ENCODE results near the gene KLRK1. TPM values are rescaled to one million over a fixed set of nuclear protein-coding genes. Genes with fewer than 3 reads are reported as not detected.
"Not testable (repeated sequence)": the region's sequence is repeated elsewhere in the genome, so short reads cannot be mapped to it uniquely, and the experiment has no call there.

Gene KLRK1
- 1 to 10 TPM; 1.6 to 2.9 TPM for total RNA-seq
- 1 to 10 TPM; 4.0 to 5.7 TPM for polyA plus RNA-seq
- long read RNA-seq, donor 1: 0 reads
- long read RNA-seq, donor 2: 0 reads
- long read RNA-seq, donor 3: 0 reads
- long read RNA-seq, donor 4: 0 reads
- long read RNA-seq, donor 5: 0 reads

- Histone ChIP-seq H3K9ac (ENCODE audit: insufficient read depth in 1 of 2, low read length in 2 of 2) (no peak within 1 kb of the TSS), H3K4me1 (ENCODE audit: control insufficient read depth in 5 of 5, insufficient read depth in 5 of 5, low read length in 5 of 5) (peaks cover 0 to 2% (median 0%) of the 10 kb centered on the region in 5 donors), H3K36me3 (ENCODE audit: control insufficient read depth in 4 of 4, insufficient read depth in 4 of 4, low read length in 4 of 4) (no peaks in the 10 kb centered on the region), H3K27me3 (ENCODE audit: control insufficient read depth in 3 of 3, insufficient read depth in 3 of 3, low read length in 2 of 3) (no peaks in the 10 kb centered on the region), H3K9me3 (ENCODE audit: control insufficient read depth in 4 of 4, insufficient read depth in 3 of 4, low read length in 3 of 4) (no peaks in the 10 kb centered on the region), H3K4me3 (no peak within 1 kb of the TSS), H3K27ac (ENCODE audit: low read depth in 1 of 2, low read length in 1 of 2) (no peak within 1 kb of the TSS)
- ATAC-seq (ENCODE audit: insufficient read depth, low FRiP score) (no peak), DNase-seq (no peak)
- 54 to 75% methylated on average over 1 of the region's 1 CpG for WGBS, 2 donors
- no peak for TF ChIP-seq CTCF (IDR thresholded peaks at IDR 0.05; ENCODE audit: control extremely low read depth, extremely low read depth)
These were observed at the start of gene KLRK1 for GRCh38 chr12:10389904-10390303. KLRK1 (minus strand) TSS chr12:10390041; CDS start chr12:10388810, 1,231 bp downstream.

- not testable (repeated sequence) for ATAC-seq (ENCODE audit: insufficient read depth, low FRiP score); H3K4me3 ChIP-seq; H3K36me3 ChIP-seq (ENCODE audit: control insufficient read depth in 4 of 4, insufficient read depth in 4 of 4, low read length in 4 of 4); H3K4me1 ChIP-seq (ENCODE audit: control insufficient read depth in 5 of 5, insufficient read depth in 5 of 5, low read length in 5 of 5); H3K27ac ChIP-seq (ENCODE audit: low read depth in 1 of 2, low read length in 1 of 2); H3K9me3 ChIP-seq (ENCODE audit: control insufficient read depth in 4 of 4, insufficient read depth in 3 of 4, low read length in 3 of 4); H3K27me3 ChIP-seq (ENCODE audit: control insufficient read depth in 3 of 3, insufficient read depth in 3 of 3, low read length in 2 of 3); DNase-seq; H3K9ac ChIP-seq (ENCODE audit: insufficient read depth in 1 of 2, low read length in 2 of 2)
- 37 to 71% methylated on average over 1 to 2 of the region's 2 CpGs for WGBS, 2 donors
These were observed 47.8 kb upstream of the KLRK1 start for GRCh38 chr12:10437601-10438000.

- not testable (repeated sequence) for H3K27ac ChIP-seq (ENCODE audit: low read depth in 1 of 2, low read length in 1 of 2); ATAC-seq (ENCODE audit: insufficient read depth, low FRiP score); H3K4me3 ChIP-seq; H3K36me3 ChIP-seq (ENCODE audit: control insufficient read depth in 4 of 4, insufficient read depth in 4 of 4, low read length in 4 of 4); H3K9me3 ChIP-seq (ENCODE audit: control insufficient read depth in 4 of 4, insufficient read depth in 3 of 4, low read length in 3 of 4); H3K27me3 ChIP-seq (ENCODE audit: control insufficient read depth in 3 of 3, insufficient read depth in 3 of 3, low read length in 2 of 3); H3K9ac ChIP-seq (ENCODE audit: insufficient read depth in 1 of 2, low read length in 2 of 2); H3K4me1 ChIP-seq (ENCODE audit: control insufficient read depth in 5 of 5, insufficient read depth in 5 of 5, low read length in 5 of 5); DNase-seq
- 37 to 39% methylated on average over 3 of the region's 3 CpGs for WGBS, 2 donors
These were observed 46.0 kb upstream of the KLRK1 start, which contains the start of gene KLRC2 for GRCh38 chr12:10435816-10436215. KLRC2 (minus strand) TSS chr12:10436010; CDS start chr12:10435986, 24 bp downstream.

- H3K4me1 ChIP-seq (ENCODE audit: control insufficient read depth in 5 of 5, insufficient read depth in 5 of 5, low read length in 5 of 5); H3K36me3 ChIP-seq (ENCODE audit: control insufficient read depth in 4 of 4, insufficient read depth in 4 of 4, low read length in 4 of 4); H3K4me3 ChIP-seq; H3K27me3 ChIP-seq (ENCODE audit: control insufficient read depth in 3 of 3, insufficient read depth in 3 of 3, low read length in 2 of 3); DNase-seq; H3K27ac ChIP-seq (ENCODE audit: low read depth in 1 of 2, low read length in 1 of 2); ATAC-seq (ENCODE audit: insufficient read depth, low FRiP score); H3K9ac ChIP-seq (ENCODE audit: insufficient read depth in 1 of 2, low read length in 2 of 2); H3K9me3 ChIP-seq (ENCODE audit: control insufficient read depth in 4 of 4, insufficient read depth in 3 of 4, low read length in 3 of 4): not testable (repeated sequence)
- 79% methylated on average over 4 of the region's 4 CpGs for WGBS, 2 donors
These were observed 40.8 kb upstream of the KLRK1 start for GRCh38 chr12:10430623-10431022.

GRCh38 chr12:10425938-10426337 is 36.1 kb upstream of the KLRK1 start:
- DNase-seq; ATAC-seq (ENCODE audit: insufficient read depth, low FRiP score); H3K9me3 ChIP-seq (ENCODE audit: control insufficient read depth in 4 of 4, insufficient read depth in 3 of 4, low read length in 3 of 4); H3K4me1 ChIP-seq (ENCODE audit: control insufficient read depth in 5 of 5, insufficient read depth in 5 of 5, low read length in 5 of 5); H3K9ac ChIP-seq (ENCODE audit: insufficient read depth in 1 of 2, low read length in 2 of 2); H3K27ac ChIP-seq (ENCODE audit: low read depth in 1 of 2, low read length in 1 of 2); H3K27me3 ChIP-seq (ENCODE audit: control insufficient read depth in 3 of 3, insufficient read depth in 3 of 3, low read length in 2 of 3); H3K4me3 ChIP-seq; H3K36me3 ChIP-seq (ENCODE audit: control insufficient read depth in 4 of 4, insufficient read depth in 4 of 4, low read length in 4 of 4): not testable (repeated sequence)
- WGBS, 2 donors: 94 to 95% methylated on average over 8 of the region's 8 CpGs

- H3K27me3 ChIP-seq (ENCODE audit: control insufficient read depth in 3 of 3, insufficient read depth in 3 of 3, low read length in 2 of 3); H3K36me3 ChIP-seq (ENCODE audit: control insufficient read depth in 4 of 4, insufficient read depth in 4 of 4, low read length in 4 of 4); H3K4me1 ChIP-seq (ENCODE audit: control insufficient read depth in 5 of 5, insufficient read depth in 5 of 5, low read length in 5 of 5); H3K27ac ChIP-seq (ENCODE audit: low read depth in 1 of 2, low read length in 1 of 2); H3K4me3 ChIP-seq; DNase-seq; H3K9me3 ChIP-seq (ENCODE audit: control insufficient read depth in 4 of 4, insufficient read depth in 3 of 4, low read length in 3 of 4); H3K9ac ChIP-seq (ENCODE audit: insufficient read depth in 1 of 2, low read length in 2 of 2); ATAC-seq (ENCODE audit: insufficient read depth, low FRiP score): not testable (repeated sequence)
- WGBS, 2 donors: 86 to 96% methylated on average over 1 of the region's 1 CpG
These were observed 34.5 kb upstream of the KLRK1 start for GRCh38 chr12:10424260-10424899.

GRCh38 chr12:10422159-10422558 is 32.3 kb upstream of the KLRK1 start:
- not testable (repeated sequence) for H3K27me3 ChIP-seq (ENCODE audit: control insufficient read depth in 3 of 3, insufficient read depth in 3 of 3, low read length in 2 of 3); ATAC-seq (ENCODE audit: insufficient read depth, low FRiP score); H3K36me3 ChIP-seq (ENCODE audit: control insufficient read depth in 4 of 4, insufficient read depth in 4 of 4, low read length in 4 of 4); H3K9me3 ChIP-seq (ENCODE audit: control insufficient read depth in 4 of 4, insufficient read depth in 3 of 4, low read length in 3 of 4); H3K27ac ChIP-seq (ENCODE audit: low read depth in 1 of 2, low read length in 1 of 2); H3K9ac ChIP-seq (ENCODE audit: insufficient read depth in 1 of 2, low read length in 2 of 2); DNase-seq; H3K4me3 ChIP-seq; H3K4me1 ChIP-seq (ENCODE audit: control insufficient read depth in 5 of 5, insufficient read depth in 5 of 5, low read length in 5 of 5)
- WGBS, 2 donors: 48 to 69% methylated on average over 2 of the region's 3 CpGs
